PC-3 (cell line): ENCODE results near the gene CBFA2T2. TPM values are rescaled to one million over a fixed set of nuclear protein-coding genes. Genes with fewer than 3 reads are reported as not detected.

Experiments
- ATAC-seq: fragments of 200-7000 bp; cut with Tn5 transposase; 2 replicates; pipeline ENCODE4 v1.9.1; 2020; ENCODE audit warnings: mild to moderate bottlenecking, moderate library complexity
- BruUV-seq: library from RNA; stranded (reverse); fragments of 400-500 nt; replicated peaks from 2 replicates; lab custom pipeline; 2021; lab: Mats Ljungman, UMichigan
- CTCF ChIA-PET: fragments of 300-600 bp; sonication (Branson Sonifier 250); formaldehyde crosslinking; loops from one replicate; lab custom pipeline; 2022; ENCODE audit warnings: antibody characterized with exemption; lab: Charles Lee
- POLR2A ChIA-PET: fragments of 300-600 bp; sonication (Branson Sonifier 250); formaldehyde crosslinking; loops from one replicate; lab custom pipeline; 2022; ENCODE audit warnings: antibody characterized with exemption; ENCODE audit not compliant: unreplicated experiment; lab: Charles Lee
- DNase-seq: peaks from one replicate; pipeline ENCODE4 v3.0.0-alpha.2; 2015
- H2AFZ ChIP-seq: fragments of 300-600 bp; sonication (generic); 2 replicates; pipeline ENCODE4 v1.6.0; 2016; ENCODE audit warnings: antibody characterized with exemption, low read length
- H3F3A ChIP-seq: fragments of 300-600 bp; sonication (generic); one replicate; pipeline ENCODE4 v1.6.0; 2017; ENCODE audit warnings: antibody characterized with exemption, low read length, control low read depth, mild to moderate bottlenecking; ENCODE audit not compliant: unreplicated experiment
- H3K27ac ChIP-seq: fragments of 300-600 bp; sonication (generic); 2 replicates; pipeline ENCODE4 v1.5.1; 2016; ENCODE audit warnings: mild to moderate bottlenecking, low read length
- H3K27me3 ChIP-seq: fragments of 300-600 bp; sonication (generic); 2 replicates; pipeline ENCODE4 v1.6.1; 2016; ENCODE audit warnings: low read length, mixed read lengths
- H3K36me3 ChIP-seq: fragments of 300-600 bp; sonication (generic); 2 replicates; pipeline ENCODE4 v1.6.1; 2016; ENCODE audit warnings: low read depth, mixed run types, low read length, mixed read lengths
- H3K4me1 ChIP-seq: fragments of 300-600 bp; sonication (generic); 2 replicates; pipeline ENCODE4 v1.5.1; 2016; ENCODE audit warnings: low read length; ENCODE audit not compliant: insufficient read depth
- H3K4me2 ChIP-seq: fragments of 300-600 bp; sonication (generic); 2 replicates; pipeline ENCODE4 v1.6.0; 2016; ENCODE audit warnings: low read length
- H3K4me3 ChIP-seq: fragments of 300-600 bp; sonication (generic); 2 replicates; pipeline ENCODE4 v1.5.1; 2016; ENCODE audit warnings: mild to moderate bottlenecking, low read length, mixed read lengths
- H3K79me2 ChIP-seq: fragments of 300-600 bp; sonication (generic); 2 replicates; pipeline ENCODE4 v1.6.1; 2017; ENCODE audit warnings: low read length, mixed read lengths
- H3K9ac ChIP-seq: fragments of 300-600 bp; sonication (generic); 2 replicates; pipeline ENCODE4 v1.6.0; 2016; ENCODE audit warnings: mild to moderate bottlenecking, low read length
- H3K9me2 ChIP-seq: fragments of 300-600 bp; sonication (generic); replicated peaks from 2 replicates; pipeline ENCODE4 v1.6.1; 2016; ENCODE audit warnings: mixed run types, low read length, mixed read lengths
- H3K9me3 ChIP-seq: fragments of 300-600 bp; sonication (generic); 2 replicates; pipeline ENCODE4 v1.6.1; 2016; ENCODE audit warnings: low read length, mixed read lengths
- H4K20me1 ChIP-seq: fragments of 300-600 bp; sonication (generic); 2 replicates; pipeline ENCODE4 v1.6.1; 2016; ENCODE audit warnings: low read length, mixed read lengths
- CTCF ChIP-seq: fragments of 300-600 bp; sonication (generic); conservative IDR thresholded peaks from 2 replicates; pipeline ENCODE4 v1.5.1; 2017; ENCODE audit warnings: antibody characterized with exemption, low read depth, mild to moderate bottlenecking, low read length
- EZH2 ChIP-seq: fragments of 300-600 bp; sonication (generic); IDR thresholded peaks from one replicate; pipeline ENCODE4 v1.6.1; 2017; ENCODE audit warnings: antibody characterized with exemption, mild to moderate bottlenecking, low read length; ENCODE audit not compliant: unreplicated experiment
- EZH2phosphoT487 ChIP-seq: fragments of 300-600 bp; sonication (generic); IDR thresholded peaks from 2 replicates; pipeline ENCODE4 v1.6.1; 2018; ENCODE audit warnings: mild to moderate bottlenecking, antibody characterized with exemption, low read length, borderline replicate concordance
- intact Hi-C: fragments of 100-400 bp; cut with micrococcal nuclease; formaldehyde crosslinking; loops from 2 replicates; pipeline ENCODE4 v1.9.0; 2023
- total RNA-seq: library from RNA; depleted of rRNA; stranded (reverse); fragments of >200 nt; gene quantifications from 2 replicates; pipeline ENCODE4 v1.2.3, GENCODE V29; 2014

The CBFA2T2 gene
- total RNA-seq, 1 experiment from 2014 or later, result 9.7 TPM

GRCh38 chr20:33441142-33441955, 48.5 kb upstream of the CBFA2T2 start:
- POLR2A ChIA-PET, result no interaction called here
- no peaks in the 10 kb centered on the region for H3K9me2 ChIP-seq
- H3K27ac ChIP-seq, result no peak overlapping the region
- intact Hi-C loops, result loop anchor here (10.0 kb wide), 1 partner anchor 177 kb away; no protein-coding TSS in a partner anchor
- H3K9ac ChIP-seq, result no peak overlapping the region
- DNase-seq, result no peak
- no peaks in the 10 kb centered on the region for H4K20me1 ChIP-seq
- no peak for ATAC-seq
- TF ChIP-seq CTCF (no peak), EZH2phosphoT487 (no peak)
- BruUV-seq, result TSS peak; percentile 22
- no peak overlapping the region for H2AFZ ChIP-seq
- no peaks in the 10 kb centered on the region for H3K9me3 ChIP-seq
- no peaks in the 10 kb centered on the region for H3K79me2 ChIP-seq
- H3K36me3 ChIP-seq, result no peaks in the 10 kb centered on the region
- no peaks in the 10 kb centered on the region for H3F3A ChIP-seq
- peaks cover 5% of the 10 kb centered on the region; the same call in 1 of the 2 replicates for H3K4me1 ChIP-seq
- H3K27me3 ChIP-seq, result no peaks in the 10 kb centered on the region
- no peak overlapping the region for H3K4me2 ChIP-seq
- H3K4me3 ChIP-seq, result no peak overlapping the region
- CTCF ChIA-PET, result no interaction called here

GRCh38 chr20:33442136-33443005, 47.5 kb upstream of the CBFA2T2 start:
- ATAC-seq, result no peak
- BruUV-seq, result no TSS peak
- Histone ChIP-seq H3K79me2 (no peaks in the 10 kb centered on the region), H3K9me3 (no peaks in the 10 kb centered on the region), H4K20me1 (no peaks in the 10 kb centered on the region), H2AFZ (peak overlapping the region; percentile 99), H3K4me1 (peaks cover 5% of the 10 kb centered on the region; the same call in 1 of the 2 replicates), H3K36me3 (no peaks in the 10 kb centered on the region), H3K9me2 (no peaks in the 10 kb centered on the region), H3K4me2 (peak overlapping the region; percentile 95), H3K27me3 (no peaks in the 10 kb centered on the region), H3K9ac (no peak overlapping the region; the same call in 1 of the 2 replicates), H3K27ac (no peak overlapping the region), H3K4me3 (peak overlapping the region; percentile 84), H3F3A (no peaks in the 10 kb centered on the region)
- no peak for TF ChIP-seq EZH2
- no peak for TF ChIP-seq EZH2phosphoT487
- TF ChIP-seq CTCF, result no peak
- ChIA-PET POLR2A (interaction anchor here (0.6 kb wide), 1 partner anchor 1778 kb away, joined by 3 read pairs; no protein-coding TSS in a partner anchor), CTCF (interaction anchor here (0.5 kb wide), 1 partner anchor 263 kb away, joined by 3 read pairs; no protein-coding TSS in a partner anchor)
- intact Hi-C loops, result loop anchor here (1.0 to 10.0 kb wide), 2 partner anchors 41 to 178 kb away; partner anchors contain the start of gene CDK5RAP1
- DNase-seq, result no peak
